HCT116 (cell line): Measurements from ENCODE around the gene MRPS23. TPM values are rescaled to one million over a fixed set of nuclear protein-coding genes. Genes with fewer than 3 reads are reported as not detected.

Source experiments
- ATAC-seq: fragments of 200-7000 bp; cut with Tn5 transposase; 2 replicates; pipeline ENCODE4 v1.9.1; 2020; ENCODE audit warnings: mild to moderate bottlenecking, moderate library complexity
- BruUV-seq: library from RNA; stranded (reverse); fragments of 400-500 nt; replicated peaks from 2 replicates; lab custom pipeline; 2021; lab: Mats Ljungman, UMichigan
- CTCF ChIA-PET: fragments of 300-600 bp; sonication (Branson Sonifier 250); formaldehyde crosslinking; loops from one replicate; lab custom pipeline; 2021; ENCODE audit warnings: antibody characterized with exemption; lab: Charles Lee
- POLR2A ChIA-PET: fragments of 300-600, 350-600 bp; sonication (Branson Sonifier 250); formaldehyde crosslinking; loops from one replicate; lab custom pipeline; 2021; ENCODE audit warnings: antibody characterized with exemption; lab: Charles Lee
- RAD21 ChIA-PET, 2 experiments: fragments of 300-600 bp; sonication (Branson Sonifier 250); formaldehyde crosslinking; loops; one replicate each; lab custom pipeline; 2023; ENCODE audit warnings: low total read pairs in 2 of 2; ENCODE audit not compliant: uncharacterized antibody in 2 of 2, unreplicated experiment in 2 of 2, low non-redundant PET in 1 of 2; lab: Charles Lee
- DNase-seq: peaks from one replicate; pipeline ENCODE4 v3.0.0-alpha.2; 2010; ENCODE audit warnings: low read depth, low spot score
- H2AFZ ChIP-seq: fragments of 200-600 bp; shearing (Covaris generic), sonication (generic); 2 replicates; pipeline ENCODE4 v1.6.1; 2017; ENCODE audit warnings: low read depth, mixed run types, mixed read lengths, antibody characterized with exemption, low read length; ENCODE audit not compliant: poor library complexity, severe bottlenecking
- H3K27ac ChIP-seq: 2 replicates; pipeline ENCODE4 v1.5.1; 2012; ENCODE audit warnings: low read depth, low read length
- H3K27me3 ChIP-seq: fragments of 200-600 bp; sonication (generic); 2 replicates; pipeline ENCODE4 v1.6.1; 2016; ENCODE audit warnings: mixed run types, low read length, mixed read lengths; ENCODE audit not compliant: insufficient read depth
- H3K36me3 ChIP-seq, 2 experiments: fragments of 200-500 bp in 1 of 2; fragments of 200-600 bp in 1 of 2; sonication (Bioruptor generic) in 1 of 2; sonication (generic) in 1 of 2; 2 replicates each; pipeline versions ENCODE4 v1.5.1 to v1.6.1; 2014 to 2016; ENCODE audit warnings: low read length in 2 of 2, inconsistent platforms in 1 of 2, mixed read lengths in 1 of 2, mixed run types in 1 of 2; ENCODE audit not compliant: insufficient read depth in 2 of 2, control insufficient read depth in 1 of 2
- H3K4me1 ChIP-seq, 2 experiments: fragments of 200-600 bp in 1 of 2; sonication (generic) in 1 of 2; 2 replicates each; pipeline versions ENCODE4 v1.5.1 to v1.6.1; 2012 to 2017; ENCODE audit warnings: low read length in 2 of 2, inconsistent platforms in 1 of 2, mild to moderate bottlenecking in 1 of 2, mixed read lengths in 1 of 2, mixed run types in 1 of 2, moderate library complexity in 1 of 2; ENCODE audit not compliant: insufficient read depth in 2 of 2, control insufficient read depth in 1 of 2
- H3K4me2 ChIP-seq: fragments of 200-600 bp; sonication (generic); 2 replicates; pipeline ENCODE4 v1.6.1; 2017; ENCODE audit warnings: mixed run types, low read length, mixed read lengths
- H3K4me3 ChIP-seq, 2 experiments: fragments of 200-600 bp in 1 of 2; sonication (generic) in 1 of 2; replicated peaks in 1 of 2; 2 replicates each; pipeline ENCODE4 v1.5.1; 2011 to 2016; ENCODE audit warnings: low read length in 2 of 2, control low read depth in 1 of 2, low read depth in 1 of 2, mild to moderate bottlenecking in 1 of 2, mixed read lengths in 1 of 2, mixed run types in 1 of 2
- H3K79me2 ChIP-seq: fragments of 200-600 bp; sonication (generic); 2 replicates; pipeline ENCODE4 v1.6.1; 2017; ENCODE audit warnings: mild to moderate bottlenecking, mixed run types, low read length, moderate library complexity, mixed read lengths; ENCODE audit not compliant: insufficient read depth
- H3K9ac ChIP-seq: fragments of 200-600 bp; sonication (generic); 2 replicates; pipeline ENCODE4 v1.6.1; 2016; ENCODE audit warnings: low read length, mixed read lengths
- H3K9me2 ChIP-seq: fragments of 200-600 bp; sonication (generic), shearing (Covaris generic); 2 replicates; pipeline ENCODE4 v1.6.1; 2017; ENCODE audit warnings: mixed run types, mild to moderate bottlenecking, moderate library complexity; ENCODE audit not compliant: insufficient read depth
- H3K9me3 ChIP-seq, 2 experiments: fragments of 200-500 bp in 1 of 2; fragments of 200-600 bp in 1 of 2; sonication (Bioruptor generic) in 1 of 2; sonication (generic) in 1 of 2; 2 replicates each; pipeline ENCODE4 v1.6.1; 2014 to 2017; ENCODE audit warnings: low read length in 2 of 2, mixed read lengths in 2 of 2, inconsistent platforms in 1 of 2, low read depth in 1 of 2, mild to moderate bottlenecking in 1 of 2, mixed run types in 1 of 2, moderate library complexity in 1 of 2; ENCODE audit not compliant: control insufficient read depth in 1 of 2, insufficient read depth in 1 of 2
- H4K20me1 ChIP-seq: fragments of 200-600 bp; sonication (generic), shearing (Covaris generic); 2 replicates; pipeline ENCODE4 v1.6.1; 2017; ENCODE audit warnings: mixed run types, mild to moderate bottlenecking, moderate library complexity; ENCODE audit not compliant: insufficient read depth
- EGR1 ChIP-seq: IDR thresholded peaks from 2 replicates; pipeline ENCODE4 v1.6.1; 2012; ENCODE audit warnings: low read depth
- EZH2 ChIP-seq: fragments of 200-600 bp; sonication (generic); IDR thresholded peaks from 2 replicates; pipeline ENCODE4 v1.6.1; 2017; ENCODE audit warnings: antibody characterized with exemption, mixed run types
- FOSL1 ChIP-seq: IDR thresholded peaks from 2 replicates; pipeline ENCODE4 v1.6.1; 2012; ENCODE audit warnings: low read depth
- JUND ChIP-seq: IDR thresholded peaks from 2 replicates; pipeline ENCODE4 v1.6.1; 2012
- REST ChIP-seq: IDR thresholded peaks from 2 replicates; pipeline ENCODE4 v1.6.1; 2012; ENCODE audit warnings: low read depth
- SIN3A ChIP-seq: IDR thresholded peaks from 2 replicates; pipeline ENCODE4 v1.6.1; 2012; ENCODE audit warnings: low read depth
- TCF7L2 ChIP-seq: IDR thresholded peaks from 2 replicates; pipeline ENCODE4 v1.7.0; 2011; ENCODE audit warnings: borderline replicate concordance, inconsistent platforms; ENCODE audit not compliant: insufficient read depth, insufficient read length; ENCODE audit errors: extremely low read depth
- intact Hi-C: fragments of 100-400 bp; cut with micrococcal nuclease; formaldehyde crosslinking; loops from 2 replicates; pipeline ENCODE4 v1.10.0; 2022
- total RNA-seq: library from RNA; stranded (reverse); gene quantifications from one replicate; pipeline ENCODE4 v1.2.1, GENCODE V29; 2021; ENCODE audit not compliant: unreplicated experiment

The MRPS23 gene
- total RNA-seq, 1 experiment from 2014 or later = 109 TPM

- BruUV-seq = no TSS peak
- H4K20me1 ChIP-seq = no peaks in the 10 kb centered on the region
- H3K4me3 ChIP-seq = no peak overlapping the region
- H3K36me3 ChIP-seq = peaks cover 0 to 8% of the 10 kb centered on the region in 2 experiments; a peak in 1 of 4 replicates
- ChIA-PET POLR2A (no interaction called here), CTCF (interaction anchor here (2.0 kb wide), 1 partner anchor 135 kb away, joined by 7 read pairs; no protein-coding TSS in a partner anchor)
- no peaks in the 10 kb centered on the region for H3K79me2 ChIP-seq
- H3K9ac ChIP-seq = no peak overlapping the region
- ATAC-seq = no peak
- no peaks in the 10 kb centered on the region for H3K9me3 ChIP-seq
- peaks cover 72 to 90% of the 10 kb centered on the region in 2 experiments for H3K4me1 ChIP-seq
- H3K27ac ChIP-seq = no peak overlapping the region
- no peak for TF ChIP-seq FOSL1
- no peak for TF ChIP-seq SIN3A
- no peak for TF ChIP-seq JUND
- TF ChIP-seq REST = no peak
- TF ChIP-seq EGR1 = no peak
- no peak for TF ChIP-seq TCF7L2
- no peak for TF ChIP-seq EZH2
- TF ChIP-seq, all 23 proteins: peak for 0
- no peaks in the 10 kb centered on the region for H3K9me2 ChIP-seq
- intact Hi-C loops = no loop called here
- no peak overlapping the region for H3K4me2 ChIP-seq
- RAD21 ChIA-PET = no interaction called here
- H2AFZ ChIP-seq = no peak overlapping the region
- no peak for DNase-seq
- no peaks in the 10 kb centered on the region for H3K27me3 ChIP-seq
Measured at GRCh38 chr17:57864273-57864672, 14.4 kb upstream of the MRPS23 start.
